Measurements from ENCODE around the gene CHFR. TPM values are rescaled to one million over a fixed set of nuclear protein-coding genes. Genes with fewer than 3 reads are reported as not detected.

Gene CHFR
- total and polyA plus RNA-seq, 3 donors from 2014 or later: 62.2 to 100 (median 89.6) TPM

DNA sequence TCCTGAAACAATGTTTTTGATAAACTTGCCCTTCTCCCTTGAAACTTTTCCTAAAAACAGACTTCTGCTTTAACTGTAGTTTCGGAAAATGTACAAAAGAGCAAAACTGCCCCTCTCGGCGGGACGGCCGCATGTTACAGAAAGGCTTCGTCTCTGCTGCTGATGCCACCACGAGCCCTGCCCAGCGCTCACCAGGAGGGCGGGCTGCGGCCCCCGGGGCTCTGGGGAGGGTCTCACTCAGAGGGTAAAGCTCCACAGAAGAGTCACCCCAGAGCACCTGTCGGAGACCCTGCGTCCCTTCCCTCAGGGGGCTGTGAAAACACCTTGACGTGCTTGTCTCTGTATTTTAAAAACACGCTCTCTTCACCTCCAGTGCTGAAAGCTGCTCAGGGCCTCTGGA, 46.3 kb downstream of the CHFR start:
- DNase-seq: no peak
- no peak overlapping the region for H3K27ac ChIP-seq
- peaks cover 14% of the 10 kb centered on the region for H3K4me1 ChIP-seq
- H3K9me3 ChIP-seq: no peaks in the 10 kb centered on the region
- intact Hi-C loops (cut with DNase I; ENCODE audit: low total_unique reads): no loop called here
- TF ChIP-seq, protein P1, sequence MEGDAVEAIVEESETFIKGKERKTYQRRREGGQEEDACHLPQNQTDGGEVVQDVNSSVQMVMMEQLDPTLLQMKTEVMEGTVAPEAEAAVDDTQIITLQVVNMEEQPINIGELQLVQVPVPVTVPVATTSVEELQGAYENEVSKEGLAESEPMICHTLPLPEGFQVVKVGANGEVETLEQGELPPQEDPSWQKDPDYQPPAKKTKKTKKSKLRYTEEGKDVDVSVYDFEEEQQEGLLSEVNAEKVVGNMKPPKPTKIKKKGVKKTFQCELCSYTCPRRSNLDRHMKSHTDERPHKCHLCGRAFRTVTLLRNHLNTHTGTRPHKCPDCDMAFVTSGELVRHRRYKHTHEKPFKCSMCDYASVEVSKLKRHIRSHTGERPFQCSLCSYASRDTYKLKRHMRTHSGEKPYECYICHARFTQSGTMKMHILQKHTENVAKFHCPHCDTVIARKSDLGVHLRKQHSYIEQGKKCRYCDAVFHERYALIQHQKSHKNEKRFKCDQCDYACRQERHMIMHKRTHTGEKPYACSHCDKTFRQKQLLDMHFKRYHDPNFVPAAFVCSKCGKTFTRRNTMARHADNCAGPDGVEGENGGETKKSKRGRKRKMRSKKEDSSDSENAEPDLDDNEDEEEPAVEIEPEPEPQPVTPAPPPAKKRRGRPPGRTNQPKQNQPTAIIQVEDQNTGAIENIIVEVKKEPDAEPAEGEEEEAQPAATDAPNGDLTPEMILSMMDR (IDR thresholded peaks at IDR 0.05): no peak
- no peak for TF ChIP-seq POLR2A (IDR thresholded peaks at IDR 0.05)
- H3K36me3 ChIP-seq (ENCODE audit: low read depth, missing control alignments): no peaks in the 10 kb centered on the region
- no peak overlapping the region for H3K4me3 ChIP-seq
- no peaks in the 10 kb centered on the region for H3K27me3 ChIP-seq
- 89 to 95% methylated on average over 14 to 15 of the region's 15 CpGs for WGBS, 2 donors

- H3K27ac ChIP-seq: no peak overlapping the region
- H3K36me3 ChIP-seq (ENCODE audit: low read depth, missing control alignments): no peaks in the 10 kb centered on the region
- no peaks in the 10 kb centered on the region for H3K9me3 ChIP-seq
- intact Hi-C loops (cut with DNase I; ENCODE audit: low total_unique reads): no loop called here
- no peaks in the 10 kb centered on the region for H3K27me3 ChIP-seq
- no peak for DNase-seq
- no peak overlapping the region for H3K4me3 ChIP-seq
- TF ChIP-seq, protein P1 (IDR thresholded peaks at IDR 0.05): no peak
- TF ChIP-seq POLR2A (IDR thresholded peaks at IDR 0.05): no peak
- peaks cover 14% of the 10 kb centered on the region for H3K4me1 ChIP-seq
- 91 to 93% methylated on average over 20 of the region's 20 CpGs for WGBS, 2 donors
These were observed 46.9 kb downstream of the CHFR start for GRCh38 chr12:132840536-132840935.

GRCh38 chr12:132839558-132840235, 47.7 kb downstream of the CHFR start:
- H3K4me3 ChIP-seq: no peak overlapping the region
- peaks cover 14% of the 10 kb centered on the region for H3K4me1 ChIP-seq
- H3K36me3 ChIP-seq (ENCODE audit: low read depth, missing control alignments): no peaks in the 10 kb centered on the region
- intact Hi-C loops (cut with DNase I; ENCODE audit: low total_unique reads): no loop called here
- H3K9me3 ChIP-seq: no peaks in the 10 kb centered on the region
- H3K27me3 ChIP-seq: no peaks in the 10 kb centered on the region
- WGBS, 2 donors: 85 to 86% methylated on average over 14 of the region's 14 CpGs
- no peak for DNase-seq
- TF ChIP-seq POLR2A (IDR thresholded peaks at IDR 0.05): no peak
- TF ChIP-seq, protein P1 (IDR thresholded peaks at IDR 0.05): no peak
- H3K27ac ChIP-seq: no peak overlapping the region

GRCh38 chr12:132838410-132839080, 48.9 kb downstream of the CHFR start:
- H3K4me3 ChIP-seq: no peak overlapping the region
- WGBS, 2 donors: 54 to 67% methylated on average over 12 to 15 of the region's 17 CpGs
- H3K27me3 ChIP-seq: no peaks in the 10 kb centered on the region
- peak overlapping the region in 1 of 2 donors; percentile 1 for H3K27ac ChIP-seq
- peaks cover 14% of the 10 kb centered on the region for H3K4me1 ChIP-seq
- no peaks in the 10 kb centered on the region for H3K36me3 ChIP-seq (ENCODE audit: low read depth, missing control alignments)
- no peak for TF ChIP-seq POLR2A (IDR thresholded peaks at IDR 0.05)
- TF ChIP-seq, protein P1 (IDR thresholded peaks at IDR 0.05): no peak
- no peaks in the 10 kb centered on the region for H3K9me3 ChIP-seq
- intact Hi-C loops (cut with DNase I; ENCODE audit: low total_unique reads): no loop called here
- no peak for DNase-seq

Data from testis (tissue), 3 donors.